ENCODE results near the gene STK32C. TPM values are rescaled to one million over a fixed set of nuclear protein-coding genes. Genes with fewer than 3 reads are reported as not detected.

The STK32C gene
- total and polyA plus RNA-seq, 3 donors from 2014 or later = 33.9 to 49.0 (median 34.2) TPM

GRCh38 chr10:132229096-132229495, 78.7 kb downstream of the STK32C start:
- no peak for DNase-seq
- TF ChIP-seq CTCF (IDR thresholded peaks at IDR 0.05) (no peak), POLR2A (IDR thresholded peaks at IDR 0.05) (no peak)
- intact Hi-C loops (cut with DNase I; ENCODE audit: low total_unique reads) = loop anchor here (10.0 kb wide), 1 partner anchor 126 kb away; no protein-coding TSS in a partner anchor
- Histone ChIP-seq H3K27ac (no peak overlapping the region), H3K4me1 (no peaks in the 10 kb centered on the region), H3K27me3 (no peaks in the 10 kb centered on the region), H3K9me3 (no peaks in the 10 kb centered on the region), H3K4me3 (no peak overlapping the region), H3K36me3 (ENCODE audit: low read depth, missing control alignments) (no peaks in the 10 kb centered on the region)
- WGBS, 2 donors = 75 to 83% methylated on average over 6 of the region's 6 CpGs

- DNase-seq = no peak
- Histone ChIP-seq H3K27me3 (no peaks in the 10 kb centered on the region), H3K36me3 (ENCODE audit: low read depth, missing control alignments) (no peaks in the 10 kb centered on the region), H3K4me3 (no peak overlapping the region), H3K4me1 (no peaks in the 10 kb centered on the region), H3K9me3 (no peaks in the 10 kb centered on the region), H3K27ac (no peak overlapping the region)
- TF ChIP-seq CTCF (IDR thresholded peaks at IDR 0.05) (no peak), POLR2A (IDR thresholded peaks at IDR 0.05) (no peak)
- intact Hi-C loops (cut with DNase I; ENCODE audit: low total_unique reads) = loop anchor here (10.0 kb wide), 1 partner anchor 126 kb away; no protein-coding TSS in a partner anchor
- WGBS, 2 donors = 91 to 97% methylated on average over 9 to 14 of the region's 14 CpGs
Observed at GRCh38 chr10:132228616-132229015, 79.1 kb downstream of the STK32C start.

- H3K27ac ChIP-seq = no peak overlapping the region
- no peaks in the 10 kb centered on the region for H3K4me1 ChIP-seq
- no peak for TF ChIP-seq POLR2A (IDR thresholded peaks at IDR 0.05)
- TF ChIP-seq CTCF (IDR thresholded peaks at IDR 0.05) = no peak
- DNase-seq = no peak
- WGBS, 2 donors = 94 to 96% methylated on average over 19 to 29 of the region's 29 CpGs
- no peaks in the 10 kb centered on the region for H3K9me3 ChIP-seq
- H3K4me3 ChIP-seq = no peak overlapping the region
- intact Hi-C loops (cut with DNase I; ENCODE audit: low total_unique reads) = loop anchor here (10.0 kb wide), 1 partner anchor 127 kb away; no protein-coding TSS in a partner anchor
- H3K36me3 ChIP-seq (ENCODE audit: low read depth, missing control alignments) = no peaks in the 10 kb centered on the region
- H3K27me3 ChIP-seq = no peaks in the 10 kb centered on the region
Observed at GRCh38 chr10:132227851-132228390, 79.8 kb downstream of the STK32C start.

GRCh38 chr10:132226586-132227405, 81.0 kb downstream of the STK32C start:
- no peak for DNase-seq
- TF ChIP-seq CTCF (IDR thresholded peaks at IDR 0.05) (no peak), POLR2A (IDR thresholded peaks at IDR 0.05) (no peak)
- WGBS, 2 donors = 89 to 90% methylated on average over 5 to 25 of the region's 27 CpGs
- H3K4me3 ChIP-seq = no peak overlapping the region
- H3K27me3 ChIP-seq = no peaks in the 10 kb centered on the region
- no peak overlapping the region for H3K27ac ChIP-seq
- H3K4me1 ChIP-seq = no peaks in the 10 kb centered on the region
- H3K9me3 ChIP-seq = no peaks in the 10 kb centered on the region
- intact Hi-C loops (cut with DNase I; ENCODE audit: low total_unique reads) = loop anchor here (10.0 kb wide), 1 partner anchor 128 kb away; no protein-coding TSS in a partner anchor
- H3K36me3 ChIP-seq (ENCODE audit: low read depth, missing control alignments) = no peaks in the 10 kb centered on the region

All from testis (tissue), 3 donors.